NCI-H510A (cell line): ENCODE measurements around the gene CEBPG.

Experiments
- DNase-seq: peaks from one replicate; lab custom pipeline; 2025; lab: John Stamatoyannopoulos, UW

Gene CEBPG

DNA sequence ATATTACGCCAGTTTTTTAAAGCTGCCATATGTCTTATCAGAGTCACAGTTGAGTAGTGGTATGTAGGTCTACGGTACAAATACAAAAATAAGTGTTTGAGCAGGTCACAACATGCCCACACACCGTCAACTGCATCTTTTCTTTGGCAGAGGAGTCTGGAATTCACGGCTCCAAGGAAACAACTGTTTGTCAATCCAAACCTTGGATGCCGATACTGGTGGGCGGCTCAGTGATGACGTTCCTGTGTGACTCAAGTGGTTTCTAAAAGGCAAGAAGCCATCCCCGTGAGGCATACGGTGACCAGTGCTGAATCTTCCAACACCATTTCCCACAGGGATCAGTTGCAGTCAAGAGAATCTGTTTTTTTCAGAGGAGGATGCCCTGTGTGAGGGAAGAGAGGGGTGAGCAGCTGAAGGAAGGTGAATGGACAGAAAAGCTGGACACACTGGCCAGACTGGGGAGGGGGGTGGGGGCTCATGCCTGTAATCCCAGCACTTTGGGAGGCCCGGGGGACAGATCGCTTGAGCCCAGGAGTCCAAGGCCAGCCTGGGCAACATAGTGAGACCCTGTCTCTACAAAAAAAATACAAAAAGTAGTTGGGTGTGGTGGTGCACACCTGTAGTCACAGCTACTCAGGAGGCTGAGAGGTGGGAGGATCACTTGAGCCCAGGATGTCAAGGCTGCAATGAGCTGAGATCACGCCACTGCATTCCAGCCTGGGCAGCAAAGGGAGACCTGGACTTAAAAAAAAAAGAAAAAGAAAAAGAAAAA lies 22.8 kb upstream of the CEBPG start:
- no peak for DNase-seq

GRCh38 chr19:33355535-33355934 lies 18.0 kb upstream of the CEBPG start:
- DNase-seq = no peak

DNA sequence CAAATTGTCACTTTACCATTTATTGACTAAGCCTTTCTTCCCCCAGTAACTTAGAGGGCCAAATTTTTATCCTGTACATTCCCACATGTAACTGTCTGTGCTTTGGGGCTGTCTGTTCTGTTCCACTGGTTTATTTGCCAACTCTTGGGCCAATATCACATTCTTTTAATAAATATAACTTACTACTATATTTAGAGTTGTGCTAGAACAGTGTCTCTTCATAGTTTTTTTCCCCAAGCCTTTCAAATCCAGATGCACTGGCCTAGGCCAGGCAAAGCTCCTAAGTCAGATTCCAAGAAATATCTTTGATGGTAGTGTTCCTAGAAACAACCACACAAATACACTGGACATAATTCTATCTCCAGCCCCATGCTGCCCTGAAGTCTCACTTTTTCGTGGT lies 16.0 kb upstream of the CEBPG start:
- no peak for DNase-seq

GRCh38 chr19:33358408-33358807 lies 15.1 kb upstream of the CEBPG start:
- DNase-seq = no peak

GRCh38 chr19:33359581-33359980 lies 13.9 kb upstream of the CEBPG start:
- DNase-seq = no peak

GRCh38 chr19:33362508-33363228 lies 10.8 kb upstream of the CEBPG start:
- DNase-seq = no peak

- no peak for DNase-seq
These were observed 10.0 kb upstream of the CEBPG start for GRCh38 chr19:33363476-33363875.

GRCh38 chr19:33365691-33366090 lies 7.8 kb upstream of the CEBPG start:
- DNase-seq = no peak

- no peak for DNase-seq
These were observed 7.4 kb upstream of the CEBPG start for GRCh38 chr19:33366127-33366526.

GRCh38 chr19:33366897-33367296 lies 6.6 kb upstream of the CEBPG start:
- no peak for DNase-seq

DNA sequence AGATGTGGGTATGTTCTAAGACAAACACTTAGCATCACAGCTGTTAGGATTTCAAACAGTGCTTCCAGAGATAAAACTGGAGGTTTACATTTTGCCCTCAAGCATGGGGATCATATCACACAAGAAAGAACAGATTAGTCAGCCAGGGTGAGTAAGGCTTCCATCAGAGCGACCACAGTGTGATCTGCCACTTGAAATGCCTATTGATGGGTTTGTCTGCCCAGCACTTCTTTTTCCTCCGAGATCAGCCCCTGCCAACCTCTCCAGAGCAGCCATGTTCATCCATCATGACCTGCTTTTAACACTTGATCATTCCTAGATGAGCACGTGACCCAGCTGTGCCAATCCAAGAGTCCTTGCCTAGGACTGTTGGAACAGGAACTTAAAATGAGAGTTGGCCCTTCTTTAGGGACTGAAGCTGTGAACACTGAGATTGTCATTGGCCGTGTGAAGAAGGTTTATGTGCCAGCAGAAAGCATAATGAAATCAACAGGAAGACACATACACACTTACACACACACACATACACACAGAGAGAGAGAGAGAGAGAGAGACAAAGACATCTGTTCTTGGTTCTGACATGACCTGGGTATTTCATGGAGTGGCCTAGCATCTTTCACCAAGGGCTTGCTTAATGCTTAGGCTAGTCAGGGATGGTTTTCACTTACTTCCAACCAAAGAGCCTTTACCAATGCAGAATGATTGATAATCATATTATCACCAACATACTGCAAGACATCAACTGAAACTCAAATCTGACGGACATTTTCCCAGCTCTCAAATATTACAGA lies 5.2 kb upstream of the CEBPG start:
- no peak for DNase-seq

DNA sequence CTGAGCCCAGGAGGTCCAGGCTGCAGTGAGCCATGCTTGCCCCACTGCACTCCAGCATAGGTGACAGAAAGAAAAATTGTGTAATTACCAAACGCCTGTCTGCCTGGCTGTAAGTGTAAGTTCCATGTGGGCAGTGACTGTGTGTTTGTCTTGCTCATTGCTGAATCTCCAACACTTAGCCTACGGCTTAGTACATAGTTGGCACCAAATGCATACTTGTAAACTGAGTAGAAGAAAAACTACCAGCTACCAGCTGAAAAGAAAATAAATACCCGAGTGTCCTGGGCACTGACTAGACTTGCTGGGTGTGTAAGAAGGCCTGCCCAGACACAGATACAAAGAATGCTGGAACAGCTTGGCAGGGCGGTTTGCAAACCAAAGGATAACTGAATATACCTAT lies 2.7 kb upstream of the CEBPG start:
- DNase-seq = no peak

GRCh38 chr19:33374236-33374714 lies 766 bp downstream of the CEBPG start:
- DNase-seq = no peak

GRCh38 chr19:33375156-33375836 lies 1.8 kb downstream of the CEBPG start:
- DNase-seq = no peak

DNA sequence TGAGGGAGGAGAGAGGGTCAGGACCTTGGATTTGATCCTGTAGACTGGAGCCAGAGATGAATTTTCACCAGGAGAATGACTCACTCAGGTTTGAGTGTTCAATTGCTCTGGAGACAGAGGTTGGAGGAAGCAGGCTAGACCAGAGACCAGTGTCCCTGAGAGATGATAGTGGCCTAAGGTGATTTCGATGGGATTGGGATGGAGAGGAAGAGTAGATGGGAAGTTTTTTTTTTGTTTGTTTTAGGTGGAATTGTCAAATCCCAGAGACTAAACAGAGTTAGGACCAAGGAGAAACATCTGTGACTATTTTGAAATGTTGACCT lies 2.3 kb downstream of the CEBPG start:
- DNase-seq = no peak

DNA sequence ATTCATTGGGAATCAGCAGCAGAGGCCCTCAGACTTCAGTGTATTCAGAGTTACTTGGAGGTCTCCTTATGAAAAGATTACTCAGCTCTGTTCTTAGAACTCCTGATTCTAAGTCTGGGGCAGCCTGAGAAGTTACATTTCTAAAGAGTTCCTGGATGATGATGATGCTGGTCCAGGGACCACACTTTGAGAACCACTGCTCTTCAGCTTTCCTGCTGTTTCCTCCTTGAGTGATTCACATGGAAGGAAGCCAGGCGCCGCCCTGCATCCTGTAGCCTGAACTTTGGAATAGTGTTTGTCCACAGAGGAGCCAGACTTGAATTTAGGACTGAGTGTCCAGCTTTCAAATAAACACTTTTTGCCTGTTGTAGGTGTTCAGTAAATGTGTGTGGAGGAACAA lies 2.9 kb downstream of the CEBPG start:
- DNase-seq = no peak

DNA sequence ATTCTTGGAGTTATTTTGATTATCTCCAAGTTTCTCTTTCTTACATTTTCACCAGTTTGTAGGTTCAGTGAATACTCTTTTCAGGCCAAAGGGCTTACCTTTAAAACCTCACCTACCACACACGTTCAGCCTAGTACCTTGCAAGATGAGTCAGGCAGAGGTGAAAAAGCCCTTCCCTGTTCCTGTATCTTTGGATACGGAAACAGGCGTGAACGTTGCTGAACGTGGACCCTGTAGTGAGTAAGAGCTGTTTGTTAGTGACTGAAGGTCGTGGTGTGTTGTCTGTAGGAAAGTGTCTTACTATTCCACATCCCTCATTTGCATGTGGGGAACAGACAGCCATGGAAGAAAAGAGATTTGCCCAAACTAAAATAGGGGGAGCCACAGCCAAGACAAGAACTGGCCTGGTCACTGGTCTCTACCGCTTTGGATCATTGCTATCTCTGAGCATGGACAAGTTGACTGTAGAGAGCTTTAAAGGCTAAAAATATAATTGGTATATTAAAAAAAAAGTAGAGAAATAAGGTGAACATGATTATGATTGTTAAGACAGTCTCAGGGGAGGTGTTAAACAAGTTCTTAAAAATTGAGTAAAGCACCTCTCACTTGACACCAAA lies 3.5 kb downstream of the CEBPG start:
- no peak for DNase-seq

DNA sequence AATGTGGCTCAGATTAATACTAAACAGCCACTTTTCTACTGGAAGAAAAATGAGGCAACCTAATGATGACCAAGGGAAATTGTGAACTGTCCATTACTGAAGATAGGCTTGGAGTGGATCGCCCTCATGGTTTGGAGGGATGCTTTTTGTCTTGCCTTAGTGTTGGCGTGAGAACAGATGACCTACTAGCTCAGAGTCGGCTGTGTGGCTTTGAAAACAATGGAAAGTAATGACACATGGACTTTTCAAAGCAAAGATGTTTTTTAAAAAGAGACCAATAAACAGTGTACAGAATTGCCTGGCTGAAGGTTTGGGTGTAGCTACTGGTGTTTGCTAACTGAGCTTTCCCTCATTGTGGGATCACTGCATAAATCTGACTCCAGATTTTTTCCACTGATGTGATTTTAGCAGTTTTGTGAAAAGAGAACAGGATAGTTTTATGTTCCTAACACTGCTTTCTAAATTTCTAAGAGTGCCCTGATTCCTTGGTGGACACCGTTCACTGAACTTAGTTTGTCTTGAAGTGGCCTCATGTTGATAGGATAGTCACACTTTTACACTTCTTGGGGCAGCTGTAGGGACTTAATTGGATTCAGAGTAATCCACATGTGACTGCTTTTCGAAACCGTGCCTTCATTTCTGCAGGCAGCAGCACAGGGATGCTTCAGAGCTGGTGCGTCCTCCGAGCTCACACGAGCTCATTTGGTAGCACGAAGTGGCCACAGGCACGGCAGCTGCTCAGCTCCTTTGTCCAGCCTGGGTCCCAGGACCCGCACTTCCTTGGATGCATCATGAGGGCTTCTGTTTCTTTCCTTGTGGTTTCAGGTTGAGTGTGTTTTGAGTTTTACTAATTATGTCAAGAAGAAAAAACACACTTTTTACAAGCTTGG lies 4.3 kb downstream of the CEBPG start:
- DNase-seq = no peak

- no peak for DNase-seq
These were observed 5.8 kb downstream of the CEBPG start for GRCh38 chr19:33379151-33379829.

- DNase-seq = no peak
These were observed 7.6 kb downstream of the CEBPG start for GRCh38 chr19:33381101-33381500.
